Liver (tissue), 3 donors: ENCODE data around the gene CCDC152.

ENCODE experiments used
- GABPA ChIP-seq, 2 donors: IDR thresholded peaks in 1 of 2; conservative IDR thresholded peaks in 1 of 2; 2 replicates each; pipeline ENCODE4 v1.6.1; 2016; ENCODE audit warnings: antibody characterized with exemption in 2 of 2, mild to moderate bottlenecking in 1 of 2, moderate library complexity in 1 of 2
- MAX ChIP-seq: IDR thresholded peaks from 2 replicates; pipeline ENCODE4 v1.6.1; 2016; ENCODE audit warnings: antibody characterized with exemption
- RAD21 ChIP-seq, 2 donors: IDR thresholded peaks; 2 replicates each; pipeline ENCODE4 v1.6.1; 2016; ENCODE audit warnings: antibody characterized with exemption in 2 of 2, mild to moderate bottlenecking in 2 of 2
- REST ChIP-seq: IDR thresholded peaks from 2 replicates; pipeline ENCODE4 v1.6.1; 2016; ENCODE audit warnings: antibody characterized with exemption, mild to moderate bottlenecking
- RXRA ChIP-seq, 2 donors: IDR thresholded peaks; 2 replicates each; pipeline ENCODE4 v1.6.1; 2017 to 2018; ENCODE audit warnings: antibody characterized with exemption in 2 of 2, mild to moderate bottlenecking in 1 of 2
- TF ChIP-seq, protein P1 (sequence below): fragments of 150-350 bp; IDR thresholded peaks from 2 replicates; pipeline ENCODE4 v1.5.1; 2017; ENCODE audit warnings: improper control_type of control experiment, low read depth, low read length; ENCODE audit not compliant: missing input control
- donor health status: healthy.
- donor health status: healthy.

GRCh38 chr5:42842921-42843641 lies 86.5 kb downstream of the CCDC152 start:
- TF ChIP-seq, protein P1, sequence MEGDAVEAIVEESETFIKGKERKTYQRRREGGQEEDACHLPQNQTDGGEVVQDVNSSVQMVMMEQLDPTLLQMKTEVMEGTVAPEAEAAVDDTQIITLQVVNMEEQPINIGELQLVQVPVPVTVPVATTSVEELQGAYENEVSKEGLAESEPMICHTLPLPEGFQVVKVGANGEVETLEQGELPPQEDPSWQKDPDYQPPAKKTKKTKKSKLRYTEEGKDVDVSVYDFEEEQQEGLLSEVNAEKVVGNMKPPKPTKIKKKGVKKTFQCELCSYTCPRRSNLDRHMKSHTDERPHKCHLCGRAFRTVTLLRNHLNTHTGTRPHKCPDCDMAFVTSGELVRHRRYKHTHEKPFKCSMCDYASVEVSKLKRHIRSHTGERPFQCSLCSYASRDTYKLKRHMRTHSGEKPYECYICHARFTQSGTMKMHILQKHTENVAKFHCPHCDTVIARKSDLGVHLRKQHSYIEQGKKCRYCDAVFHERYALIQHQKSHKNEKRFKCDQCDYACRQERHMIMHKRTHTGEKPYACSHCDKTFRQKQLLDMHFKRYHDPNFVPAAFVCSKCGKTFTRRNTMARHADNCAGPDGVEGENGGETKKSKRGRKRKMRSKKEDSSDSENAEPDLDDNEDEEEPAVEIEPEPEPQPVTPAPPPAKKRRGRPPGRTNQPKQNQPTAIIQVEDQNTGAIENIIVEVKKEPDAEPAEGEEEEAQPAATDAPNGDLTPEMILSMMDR: no peak
- TF ChIP-seq MAX (no peak), RXRA (IDR thresholded peaks at IDR 0.05) (peak in 1 of 2 donors; percentile 5), RAD21 (IDR thresholded peaks at IDR 0.05) (no peak), GABPA (IDR thresholded peaks at IDR 0.05 in 1 of 2, conservative IDR thresholded peaks at IDR 0.05 in 1 of 2) (no peak), REST (no peak)
